ENCODE measurements around the gene LAMA3. TPM values are rescaled to one million over a fixed set of nuclear protein-coding genes. Genes with fewer than 3 reads are reported as not detected.

The LAMA3 gene
- total and polyA plus RNA-seq, 2 of the 13 experiments (the other 11 are each of a cell fraction or from before 2014, with no cell fraction given) = 0.45 to 2.2 TPM

GRCh38 chr18:23889907-23890306 is 200.7 kb downstream of the LAMA3 start (continued):
- TF ChIP-seq, protein P1, sequence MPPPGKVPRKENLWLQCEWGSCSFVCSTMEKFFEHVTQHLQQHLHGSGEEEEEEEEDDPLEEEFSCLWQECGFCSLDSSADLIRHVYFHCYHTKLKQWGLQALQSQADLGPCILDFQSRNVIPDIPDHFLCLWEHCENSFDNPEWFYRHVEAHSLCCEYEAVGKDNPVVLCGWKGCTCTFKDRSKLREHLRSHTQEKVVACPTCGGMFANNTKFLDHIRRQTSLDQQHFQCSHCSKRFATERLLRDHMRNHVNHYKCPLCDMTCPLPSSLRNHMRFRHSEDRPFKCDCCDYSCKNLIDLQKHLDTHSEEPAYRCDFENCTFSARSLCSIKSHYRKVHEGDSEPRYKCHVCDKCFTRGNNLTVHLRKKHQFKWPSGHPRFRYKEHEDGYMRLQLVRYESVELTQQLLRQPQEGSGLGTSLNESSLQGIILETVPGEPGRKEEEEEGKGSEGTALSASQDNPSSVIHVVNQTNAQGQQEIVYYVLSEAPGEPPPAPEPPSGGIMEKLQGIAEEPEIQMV (CRISPR knock-in tag; IDR thresholded peaks at IDR 0.05; ENCODE audit: low read depth) = no peak

DNA sequence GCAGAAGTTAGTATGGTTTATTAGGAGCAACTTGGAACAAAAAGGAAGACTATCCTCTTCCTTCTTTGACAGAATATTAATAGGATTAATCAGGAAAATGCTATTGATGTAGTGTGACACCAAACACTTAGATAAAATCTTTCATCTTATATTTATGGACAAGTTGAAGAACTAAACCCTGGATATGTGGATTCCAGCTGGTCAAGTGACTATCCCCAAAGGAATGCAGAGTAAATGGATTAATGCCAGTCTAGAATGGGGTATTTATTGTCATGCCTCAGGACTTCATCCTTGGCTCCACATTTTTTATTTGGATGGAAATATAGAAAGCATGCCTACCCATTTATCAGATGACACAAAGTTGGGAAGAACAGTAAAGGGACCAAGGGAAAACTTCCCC is 201.3 kb downstream of the LAMA3 start:
- Histone ChIP-seq H3K79me2 (ENCODE audit: insufficient read depth, low read length) (no peaks in the 10 kb centered on the region), H3K9ac (ENCODE audit: insufficient read depth, low read depth, low read length) (no peak overlapping the region), H3K27ac (ENCODE audit: extremely low read length, insufficient read depth, low read length) (no peak overlapping the region), H4K20me1 (ENCODE audit: insufficient read depth, low read length) (no peaks in the 10 kb centered on the region), H3K36me3 (replicated peaks in 1 of 2; ENCODE audit: control insufficient read depth in 1 of 2, insufficient read depth in 2 of 2, low read length in 2 of 2) (no peaks in the 10 kb centered on the region), H3K4me2 (ENCODE audit: low read depth, low read length) (no peak overlapping the region), H3K9me3 (ENCODE audit: low read length) (no peaks in the 10 kb centered on the region), H3K4me3 (replicated peaks in 1 of 3; ENCODE audit: insufficient read depth in 1 of 3, low read depth in 2 of 3, low read length in 3 of 3) (no peak overlapping the region), H3K4me1 (ENCODE audit: insufficient read depth, low read length) (no peaks in the 10 kb centered on the region), H3K27me3 (ENCODE audit: control insufficient read depth in 1 of 2, insufficient read depth in 2 of 2, low read length in 2 of 2) (no peaks in the 10 kb centered on the region), H2AFZ (ENCODE audit: low read length) (no peak overlapping the region)
- TF ChIP-seq ZNF12 (CRISPR knock-in tag; IDR thresholded peaks at IDR 0.05) (no peak), TCF7L2 (IDR thresholded peaks at IDR 0.05; ENCODE audit: low read depth, low read length) (no peak), BORCS8-MEF2B (CRISPR knock-in tag; IDR thresholded peaks at IDR 0.05) (no peak), ZKSCAN5 (CRISPR knock-in tag; IDR thresholded peaks at IDR 0.05) (no peak), ZBTB8A (CRISPR knock-in tag; IDR thresholded peaks at IDR 0.05; ENCODE audit: borderline replicate concordance, low read depth) (no peak), ZSCAN20 (CRISPR knock-in tag; IDR thresholded peaks at IDR 0.05; ENCODE audit: borderline replicate concordance) (no peak), ZNF143 (CRISPR knock-in tag; IDR thresholded peaks at IDR 0.05) (no peak), ZNF292 (CRISPR knock-in tag; IDR thresholded peaks at IDR 0.05; ENCODE audit: borderline replicate concordance, low read depth) (no peak), PRPF4 (IDR thresholded peaks at IDR 0.05; ENCODE audit: low read depth, low read length, poor library complexity, severe bottlenecking) (no peak), POLR2A (IDR thresholded peaks at IDR 0.05; ENCODE audit: insufficient read depth in 1 of 2, low read depth in 2 of 2, low read length in 2 of 2) (no peak), MAZ (IDR thresholded peaks at IDR 0.05; ENCODE audit: borderline replicate concordance, low read depth, low read length) (no peak), MAZ (CRISPR knock-in tag; IDR thresholded peaks at IDR 0.05; ENCODE audit: low read depth) (no peak), ZSCAN12 (CRISPR knock-in tag; IDR thresholded peaks at IDR 0.05) (no peak)
- TF ChIP-seq, protein P2, sequence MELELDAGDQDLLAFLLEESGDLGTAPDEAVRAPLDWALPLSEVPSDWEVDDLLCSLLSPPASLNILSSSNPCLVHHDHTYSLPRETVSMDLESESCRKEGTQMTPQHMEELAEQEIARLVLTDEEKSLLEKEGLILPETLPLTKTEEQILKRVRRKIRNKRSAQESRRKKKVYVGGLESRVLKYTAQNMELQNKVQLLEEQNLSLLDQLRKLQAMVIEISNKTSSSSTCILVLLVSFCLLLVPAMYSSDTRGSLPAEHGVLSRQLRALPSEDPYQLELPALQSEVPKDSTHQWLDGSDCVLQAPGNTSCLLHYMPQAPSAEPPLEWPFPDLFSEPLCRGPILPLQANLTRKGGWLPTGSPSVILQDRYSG (CRISPR knock-in tag; IDR thresholded peaks at IDR 0.05) = no peak
- TF ChIP-seq, protein P3, sequence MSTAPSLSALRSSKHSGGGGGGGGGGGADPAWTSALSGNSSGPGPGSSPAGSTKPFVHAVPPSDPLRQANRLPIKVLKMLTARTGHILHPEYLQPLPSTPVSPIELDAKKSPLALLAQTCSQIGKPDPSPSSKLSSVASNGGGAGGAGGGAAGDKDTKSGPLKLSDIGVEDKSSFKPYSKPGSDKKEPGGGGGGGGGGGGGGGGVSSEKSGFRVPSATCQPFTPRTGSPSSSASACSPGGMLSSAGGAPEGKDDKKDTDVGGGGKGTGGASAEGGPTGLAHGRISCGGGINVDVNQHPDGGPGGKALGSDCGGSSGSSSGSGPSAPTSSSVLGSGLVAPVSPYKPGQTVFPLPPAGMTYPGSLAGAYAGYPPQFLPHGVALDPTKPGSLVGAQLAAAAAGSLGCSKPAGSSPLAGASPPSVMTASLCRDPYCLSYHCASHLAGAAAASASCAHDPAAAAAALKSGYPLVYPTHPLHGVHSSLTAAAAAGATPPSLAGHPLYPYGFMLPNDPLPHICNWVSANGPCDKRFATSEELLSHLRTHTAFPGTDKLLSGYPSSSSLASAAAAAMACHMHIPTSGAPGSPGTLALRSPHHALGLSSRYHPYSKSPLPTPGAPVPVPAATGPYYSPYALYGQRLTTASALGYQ (CRISPR knock-in tag; IDR thresholded peaks at IDR 0.05) = no peak
- BruUV-seq (replicated peaks) = no TSS peak
- ChIA-PET CTCF (ENCODE audit: low intra/inter-chr PET ratio, low total read pairs) (no interaction called here), POLR2A (no interaction called here)
- DNase-seq (ENCODE audit: low spot score) (no peak), FAIRE-seq (no peak), ATAC-seq (no peak)
- in situ Hi-C loops (cut with HindIII; ENCODE audit: extremely low pct_ligation_motif_present, low pct_unique_long_range_greater_than_20kb) (no loop called here), intact Hi-C loops (cut with micrococcal nuclease; ENCODE audit: unreplicated experiment) (no loop called here)
